OCI-LY1 (cell line): ENCODE measurements around the gene ABCC3.

Source experiments
- CTCF ChIP-seq: fragments of 200-600 bp; sonication (generic), shearing (Covaris generic); IDR thresholded peaks from 2 replicates; pipeline ENCODE4 v1.5.1; 2017; ENCODE audit warnings: mild to moderate bottlenecking, antibody characterized with exemption, low read length, moderate library complexity, mixed read lengths
- EZH2 ChIP-seq: fragments of 200-600 bp; sonication (generic), shearing (Covaris generic); IDR thresholded peaks from 2 replicates; pipeline ENCODE4 v1.8.0; 2017; ENCODE audit warnings: borderline replicate concordance, mixed run types, mild to moderate bottlenecking, antibody characterized with exemption, low read length, moderate library complexity, mixed read lengths

- no peak for TF ChIP-seq CTCF
- no peak for TF ChIP-seq EZH2
These were observed 41.6 kb downstream of the ABCC3 start for GRCh38 chr17:50676065-50676975.
